ENCODE results near the gene SLC38A11. TPM values are rescaled to one million over a fixed set of nuclear protein-coding genes. Genes with fewer than 3 reads are reported as not detected.

The SLC38A11 gene
- total RNA-seq, 2 experiments from 2014 or later: not detected

GRCh38 chr2:164953279-164953678 is 2.0 kb downstream of the SLC38A11 start:
- H3K4me2 ChIP-seq (ENCODE audit: low read length): no peak overlapping the region

GRCh38 chr2:164952057-164952702 is 3.1 kb downstream of the SLC38A11 start:
- no peaks in the 10 kb centered on the region for H3K4me1 ChIP-seq (ENCODE audit: insufficient read depth, low read length, poor library complexity, severe bottlenecking)
- no peak overlapping the region for H3K4me2 ChIP-seq (ENCODE audit: low read length)
- H3K9me3 ChIP-seq (ENCODE audit: low read length): no peaks in the 10 kb centered on the region
- H3K4me3 ChIP-seq (ENCODE audit: low read depth, low read length, poor library complexity, severe bottlenecking): no peak overlapping the region
- no peak for DNase-seq (ENCODE audit: low spot score)
- H3K36me3 ChIP-seq (ENCODE audit: insufficient read depth, low read length): no peaks in the 10 kb centered on the region
- no peaks in the 10 kb centered on the region for H4K20me1 ChIP-seq (ENCODE audit: insufficient read depth, low read length)
- CTCF ChIA-PET (ENCODE audit: unreplicated experiment): no interaction called here
- POLR2A ChIA-PET: interaction anchor here (0.6 to 1.6 kb wide), 5 partner anchors 12 to 982 kb away, joined by 3 to 4 read pairs (median 4); no protein-coding TSS in a partner anchor
- H3K27ac ChIP-seq (ENCODE audit: low read depth, low read length, poor library complexity, severe bottlenecking): no peak overlapping the region
- no peak overlapping the region for H2AFZ ChIP-seq (ENCODE audit: low read length)
- no peaks in the 10 kb centered on the region for H3K79me2 ChIP-seq (ENCODE audit: insufficient read depth, low read depth, low read length)
- TF ChIP-seq EZH2phosphoT487 (IDR thresholded peaks at IDR 0.05; ENCODE audit: borderline replicate concordance, low read depth, low read length) (no peak), CTCF (conservative IDR thresholded peaks at IDR 0.05; ENCODE audit: low read length) (no peak)
- intact Hi-C loops (cut with micrococcal nuclease; ENCODE audit: unreplicated experiment): no loop called here
- BruUV-seq (replicated peaks): no TSS peak
- H3K9me2 ChIP-seq (ENCODE audit: insufficient read depth, low read length): no peaks in the 10 kb centered on the region

More at GRCh38 chr2:164953279-164953678, 2.0 kb downstream of the SLC38A11 start:
- Histone ChIP-seq H3K36me3 (ENCODE audit: insufficient read depth, low read length) (no peaks in the 10 kb centered on the region), H3K9me2 (ENCODE audit: insufficient read depth, low read length) (no peaks in the 10 kb centered on the region), H2AFZ (ENCODE audit: low read length) (no peak overlapping the region), H3K27ac (ENCODE audit: low read depth, low read length, poor library complexity, severe bottlenecking) (no peak overlapping the region), H3K4me1 (ENCODE audit: insufficient read depth, low read length, poor library complexity, severe bottlenecking) (no peaks in the 10 kb centered on the region), H3K9me3 (ENCODE audit: low read length) (no peaks in the 10 kb centered on the region), H4K20me1 (ENCODE audit: insufficient read depth, low read length) (no peaks in the 10 kb centered on the region), H3K79me2 (ENCODE audit: insufficient read depth, low read depth, low read length) (no peaks in the 10 kb centered on the region), H3K4me3 (ENCODE audit: low read depth, low read length, poor library complexity, severe bottlenecking) (no peak overlapping the region)
- no peak for TF ChIP-seq CTCF (conservative IDR thresholded peaks at IDR 0.05; ENCODE audit: low read length)
- TF ChIP-seq EZH2phosphoT487 (IDR thresholded peaks at IDR 0.05; ENCODE audit: borderline replicate concordance, low read depth, low read length): no peak
- BruUV-seq (replicated peaks): no TSS peak
- POLR2A ChIA-PET: interaction anchor here (0.6 to 1.1 kb wide), 2 partner anchors 19 to 981 kb away, joined by 3 to 4 read pairs; no protein-coding TSS in a partner anchor
- intact Hi-C loops (cut with micrococcal nuclease; ENCODE audit: unreplicated experiment): no loop called here
- no peak for DNase-seq (ENCODE audit: low spot score)
- CTCF ChIA-PET (ENCODE audit: unreplicated experiment): no interaction called here

GRCh38 chr2:164948540-164948939 is 6.8 kb downstream of the SLC38A11 start:
- intact Hi-C loops (cut with micrococcal nuclease; ENCODE audit: unreplicated experiment): no loop called here
- POLR2A ChIA-PET: interaction anchor here (0.8 to 2.0 kb wide), 2 partner anchors 11 kb away, joined by 4 to 6 read pairs; no protein-coding TSS in a partner anchor
- H3K27ac ChIP-seq (ENCODE audit: low read depth, low read length, poor library complexity, severe bottlenecking): no peak overlapping the region
- CTCF ChIA-PET (ENCODE audit: unreplicated experiment): no interaction called here
- no peaks in the 10 kb centered on the region for H3K79me2 ChIP-seq (ENCODE audit: insufficient read depth, low read depth, low read length)
- DNase-seq (ENCODE audit: low spot score): no peak
- no peaks in the 10 kb centered on the region for H3K36me3 ChIP-seq (ENCODE audit: insufficient read depth, low read length)
- no peaks in the 10 kb centered on the region for H3K9me2 ChIP-seq (ENCODE audit: insufficient read depth, low read length)
- TF ChIP-seq CTCF (conservative IDR thresholded peaks at IDR 0.05; ENCODE audit: low read length) (no peak), EZH2phosphoT487 (IDR thresholded peaks at IDR 0.05; ENCODE audit: borderline replicate concordance, low read depth, low read length) (no peak)
- H2AFZ ChIP-seq (ENCODE audit: low read length): no peak overlapping the region
- no peaks in the 10 kb centered on the region for H3K4me1 ChIP-seq (ENCODE audit: insufficient read depth, low read length, poor library complexity, severe bottlenecking)
- H3K4me3 ChIP-seq (ENCODE audit: low read depth, low read length, poor library complexity, severe bottlenecking): no peak overlapping the region
- no TSS peak for BruUV-seq (replicated peaks)
- no peaks in the 10 kb centered on the region for H3K9me3 ChIP-seq (ENCODE audit: low read length)
- no peak overlapping the region for H3K4me2 ChIP-seq (ENCODE audit: low read length)
- no peaks in the 10 kb centered on the region for H4K20me1 ChIP-seq (ENCODE audit: insufficient read depth, low read length)

Data from OCI-LY7 (cell line).